Breast epithelium (tissue), 3 donors: ENCODE data around the gene INKA2.

Source experiments
- POLR2A ChIP-seq: fragments of 450-650 bp; IDR thresholded peaks from one replicate; pipeline ENCODE4 v1.6.1; 2016; ENCODE audit warnings: antibody characterized with exemption, mild to moderate bottlenecking, moderate library complexity
- POLR2AphosphoS5 ChIP-seq, 3 donors: sonication (generic); formaldehyde crosslinking; IDR thresholded peaks; one replicate each; pipeline ENCODE4 v1.6.1; 2017; ENCODE audit warnings: antibody characterized with exemption in 3 of 3
- TF ChIP-seq, protein P1 (sequence below), 3 donors: fragments of 450-650 bp; IDR thresholded peaks; one replicate each; pipeline ENCODE4 v1.5.1; 2016 to 2017; ENCODE audit warnings: antibody characterized with exemption in 3 of 3, mild to moderate bottlenecking in 3 of 3, moderate library complexity in 3 of 3

DNA sequence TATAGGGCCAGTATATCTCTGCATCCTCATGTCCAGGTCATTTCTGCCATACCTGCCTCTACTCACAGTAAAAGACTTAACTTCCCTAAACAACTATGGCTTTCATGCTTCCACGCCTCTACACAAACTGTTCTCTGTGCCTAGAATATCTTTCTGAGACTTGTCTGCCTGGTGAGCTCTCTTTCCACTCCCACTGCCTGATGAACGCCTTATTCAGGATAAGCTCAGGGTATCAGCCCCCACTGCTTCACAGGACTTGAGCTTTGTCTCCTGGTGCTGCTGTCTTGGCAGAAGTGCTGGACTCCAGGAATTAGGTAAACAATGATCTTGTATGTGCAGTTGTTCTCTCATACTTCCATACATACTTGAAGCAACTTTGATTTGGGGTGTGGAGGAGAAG, 11.7 kb upstream of the INKA2 start:
- TF ChIP-seq, protein P1, sequence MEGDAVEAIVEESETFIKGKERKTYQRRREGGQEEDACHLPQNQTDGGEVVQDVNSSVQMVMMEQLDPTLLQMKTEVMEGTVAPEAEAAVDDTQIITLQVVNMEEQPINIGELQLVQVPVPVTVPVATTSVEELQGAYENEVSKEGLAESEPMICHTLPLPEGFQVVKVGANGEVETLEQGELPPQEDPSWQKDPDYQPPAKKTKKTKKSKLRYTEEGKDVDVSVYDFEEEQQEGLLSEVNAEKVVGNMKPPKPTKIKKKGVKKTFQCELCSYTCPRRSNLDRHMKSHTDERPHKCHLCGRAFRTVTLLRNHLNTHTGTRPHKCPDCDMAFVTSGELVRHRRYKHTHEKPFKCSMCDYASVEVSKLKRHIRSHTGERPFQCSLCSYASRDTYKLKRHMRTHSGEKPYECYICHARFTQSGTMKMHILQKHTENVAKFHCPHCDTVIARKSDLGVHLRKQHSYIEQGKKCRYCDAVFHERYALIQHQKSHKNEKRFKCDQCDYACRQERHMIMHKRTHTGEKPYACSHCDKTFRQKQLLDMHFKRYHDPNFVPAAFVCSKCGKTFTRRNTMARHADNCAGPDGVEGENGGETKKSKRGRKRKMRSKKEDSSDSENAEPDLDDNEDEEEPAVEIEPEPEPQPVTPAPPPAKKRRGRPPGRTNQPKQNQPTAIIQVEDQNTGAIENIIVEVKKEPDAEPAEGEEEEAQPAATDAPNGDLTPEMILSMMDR (IDR thresholded peaks at IDR 0.05), result no peak
- TF ChIP-seq POLR2AphosphoS5 (IDR thresholded peaks at IDR 0.05) (no peak), POLR2A (no peak)
